UCSD-AML1 (cell line): ENCODE measurements around the gene ANXA8L1.
"Not testable (repeated sequence)": the region's sequence is repeated elsewhere in the genome, so short reads cannot be mapped to it uniquely, and the experiment has no call there.

ENCODE experiments used
- DNase-seq: peaks from one replicate; lab custom pipeline; 2025; ENCODE audit not compliant: unreplicated experiment; lab: John Stamatoyannopoulos, UW

Gene ANXA8L1

GRCh38 chr10:46375406-46375805, at the start of gene ANXA8L1:
TSS of gene ANXA8L1 (plus strand) at chr10:46375776. CDS start at chr10:46375852, 76 bp downstream.
- DNase-seq = not testable (repeated sequence)

- no peak for DNase-seq
These were observed 49.5 kb upstream of the ANXA8L1 start for GRCh38 chr10:46326066-46326465.

GRCh38 chr10:46326971-46327370, 48.6 kb upstream of the ANXA8L1 start:
- no peak for DNase-seq

- DNase-seq = no peak
These were observed 47.9 kb upstream of the ANXA8L1 start for GRCh38 chr10:46327685-46328084.

GRCh38 chr10:46328853-46329689, 46.5 kb upstream of the ANXA8L1 start:
- DNase-seq = no peak

GRCh38 chr10:46329690-46330016, 45.9 kb upstream of the ANXA8L1 start:
- no peak for DNase-seq

- DNase-seq = no peak
These were observed 44.7 kb upstream of the ANXA8L1 start for GRCh38 chr10:46330894-46331293.

- not testable (repeated sequence) for DNase-seq
These were observed 10.1 kb upstream of the ANXA8L1 start for GRCh38 chr10:46365484-46365883.

- not testable (repeated sequence) for DNase-seq
These were observed 8.4 kb upstream of the ANXA8L1 start for GRCh38 chr10:46367209-46367608.

GRCh38 chr10:46367666-46368240, 7.8 kb upstream of the ANXA8L1 start:
- DNase-seq = not testable (repeated sequence)

GRCh38 chr10:46368956-46369355, 6.6 kb upstream of the ANXA8L1 start:
- not testable (repeated sequence) for DNase-seq

GRCh38 chr10:46374410-46374809, 1.2 kb upstream of the ANXA8L1 start:
- DNase-seq = not testable (repeated sequence)

GRCh38 chr10:46377022-46377421, 1.4 kb downstream of the ANXA8L1 start:
- not testable (repeated sequence) for DNase-seq

- DNase-seq = not testable (repeated sequence)
These were observed 2.1 kb downstream of the ANXA8L1 start for GRCh38 chr10:46377651-46378050.

GRCh38 chr10:46378108-46378507, 2.5 kb downstream of the ANXA8L1 start:
- DNase-seq = not testable (repeated sequence)

GRCh38 chr10:46379233-46379848, 3.8 kb downstream of the ANXA8L1 start:
- not testable (repeated sequence) for DNase-seq

GRCh38 chr10:46385858-46386257, 10.3 kb downstream of the ANXA8L1 start:
- not testable (repeated sequence) for DNase-seq

GRCh38 chr10:46386694-46387093, 11.1 kb downstream of the ANXA8L1 start:
- DNase-seq = not testable (repeated sequence)

GRCh38 chr10:46387309-46387902, 11.8 kb downstream of the ANXA8L1 start:
- not testable (repeated sequence) for DNase-seq

- DNase-seq = not testable (repeated sequence)
These were observed 15.8 kb downstream of the ANXA8L1 start for GRCh38 chr10:46391422-46391821.

- DNase-seq = not testable (repeated sequence)
These were observed 21.1 kb downstream of the ANXA8L1 start for GRCh38 chr10:46396441-46397279.
